K562 (cell line): ENCODE measurements around the gene PRRC2C. TPM values are rescaled to one million over a fixed set of nuclear protein-coding genes. Genes with fewer than 3 reads are reported as not detected.

ENCODE experiments used
- ATAC-seq: fragments of 200-7000 bp; cut with Tn5 transposase; 3 replicates; pipeline ENCODE4 v1.9.1; 2020; ENCODE audit warnings: moderate library complexity
- BruUV-seq: library from RNA; stranded (reverse); fragments of 400-500 nt; replicated peaks from 2 replicates; lab custom pipeline; 2021; lab: Mats Ljungman, UMichigan
- CTCF ChIA-PET: fragments of 300-600 bp; formaldehyde crosslinking; extraction: SDS; loops from one replicate; lab custom pipeline; 2021; ENCODE audit warnings: low intra/inter-chr PET ratio; lab: Yijun Ruan, JAX
- POLR2A ChIA-PET: fragments of 300-600, 350-650 bp; sonication (Branson Sonifier 250); formaldehyde crosslinking; extraction: SDS; loops from one replicate; lab custom pipeline; 2021; ENCODE audit warnings: antibody characterized with exemption, inconsistent platforms; lab: Yijun Ruan, JAX
- DNase-seq, 4 experiments: peaks; one replicate each; pipeline versions ENCODE4 v3.0.0 to v3.0.0-alpha.2; 2011 to 2018; ENCODE audit warnings: low spot score in 3 of 4, mixed read lengths in 3 of 4; ENCODE audit errors: extremely low read depth in 1 of 4
- FAIRE-seq: peaks from 2 replicates; lab custom pipeline; 2011; peaks lifted over from hg19 to GRCh38; lab: Jason Lieb, UNC
- H2AFZ ChIP-seq: 2 replicates; pipeline ENCODE4 v1.6.0; 2011; ENCODE audit warnings: low read depth, low read length, control low read depth, inconsistent platforms
- H3K27ac ChIP-seq: fragments of 200-600 bp; 3 replicates; pipeline ENCODE4 v1.8.0; 2011; ENCODE audit warnings: low read depth, mild to moderate bottlenecking, control low read depth, inconsistent platforms, low read length, moderate library complexity, mixed read lengths; ENCODE audit errors: extremely low read depth
- H3K27me3 ChIP-seq, 2 experiments: fragments of 300-600 bp in 1 of 2; 2 replicates in 1 of 2; 3 replicates in 1 of 2; pipeline versions ENCODE4 v1.6.0 to v1.8.0; 2011; ENCODE audit warnings: inconsistent platforms in 2 of 2, low read length in 2 of 2, mild to moderate bottlenecking in 1 of 2, mixed read lengths in 1 of 2, moderate library complexity in 1 of 2; ENCODE audit not compliant: control insufficient read depth in 2 of 2, insufficient read depth in 2 of 2
- H3K36me3 ChIP-seq: fragments of 300-600 bp; 3 replicates; pipeline ENCODE4 v1.8.0; 2011; ENCODE audit warnings: mild to moderate bottlenecking, low read length, inconsistent platforms; ENCODE audit not compliant: control insufficient read depth, insufficient read depth
- H3K4me1 ChIP-seq, 2 experiments: fragments of 200-600 bp in 1 of 2; replicated peaks in 1 of 2; 2 replicates in 1 of 2; 3 replicates in 1 of 2; pipeline versions ENCODE4 v1.5.1 to v1.8.0; 2011; ENCODE audit warnings: inconsistent platforms in 2 of 2, low read length in 2 of 2, mild to moderate bottlenecking in 1 of 2, mixed read lengths in 1 of 2, moderate library complexity in 1 of 2; ENCODE audit not compliant: control insufficient read depth in 2 of 2, insufficient read depth in 2 of 2
- H3K4me2 ChIP-seq: 2 replicates; pipeline ENCODE4 v1.6.1; 2011; ENCODE audit warnings: low read length, control low read depth, inconsistent platforms, mixed read lengths; ENCODE audit not compliant: insufficient read depth
- H3K4me3 ChIP-seq: fragments of 200-600 bp; sonication (generic), shearing (Covaris generic); 2 replicates; pipeline ENCODE4 v1.5.1; 2016; ENCODE audit warnings: control low read depth, inconsistent platforms
- H3K79me2 ChIP-seq: fragments of 200-600 bp; 3 replicates; pipeline ENCODE4 v1.8.0; 2011; ENCODE audit warnings: low read length, inconsistent platforms; ENCODE audit not compliant: control insufficient read depth, insufficient read depth
- H3K9ac ChIP-seq, 2 experiments: 2 replicates each; pipeline versions ENCODE4 v1.6.0 to v1.6.1; 2011; ENCODE audit warnings: low read depth in 2 of 2, low read length in 2 of 2, control low read depth in 1 of 2, inconsistent platforms in 1 of 2, mild to moderate bottlenecking in 1 of 2, mixed read lengths in 1 of 2; ENCODE audit not compliant: insufficient read depth in 1 of 2
- H3K9me1 ChIP-seq: one replicate; pipeline ENCODE4 v1.6.0; 2011; ENCODE audit warnings: inconsistent platforms, mild to moderate bottlenecking, low read length, moderate library complexity; ENCODE audit not compliant: control insufficient read depth, insufficient read depth
- H3K9me3 ChIP-seq: replicated peaks from 2 replicates; pipeline ENCODE4 v1.5.1; 2011; ENCODE audit warnings: low read depth, low read length, inconsistent platforms; ENCODE audit not compliant: control insufficient read depth, insufficient read depth
- H4K20me1 ChIP-seq: replicated peaks from 2 replicates; pipeline ENCODE4 v1.6.1; 2011; ENCODE audit warnings: low read length, inconsistent platforms, mixed read lengths; ENCODE audit not compliant: control insufficient read depth, insufficient read depth
- PHF8 ChIP-seq: fragments of 200-600 bp; sonication (generic); IDR thresholded peaks from 2 replicates; pipeline ENCODE4 v1.6.1; 2012; ENCODE audit warnings: mixed run types, mild to moderate bottlenecking, inconsistent platforms, low read length, moderate library complexity, borderline replicate concordance
- TFAM ChIP-seq: fragments of 250-450 bp; sonication (Bioruptor Pico); conservative IDR thresholded peaks from 2 replicates; pipeline ENCODE4 v1.5.0; 2021; ENCODE audit warnings: mild to moderate bottlenecking, moderate library complexity
- TSHZ1 ChIP-seq: fragments of 250-450 bp; sonication (Bioruptor Pico); IDR thresholded peaks from 2 replicates; pipeline ENCODE4 v1.4.0; 2020; ENCODE audit warnings: mild to moderate bottlenecking, moderate library complexity
- ZNF79 ChIP-seq: fragments of 250-450 bp; sonication (Bioruptor Pico); IDR thresholded peaks from 2 replicates; pipeline ENCODE4 v1.4.0; 2020; ENCODE audit warnings: low read depth, mild to moderate bottlenecking, moderate library complexity
- WGBS: fragments of 100-300 bp; shearing (Covaris generic); methylation state at CpG from one replicate; pipeline ENCODE4 v1.1.6; 2016; ENCODE audit warnings: low coverage, mixed read lengths; ENCODE audit not compliant: insufficient coverage; ENCODE audit errors: missing lambda C conversion rate; 5-methylcytosine and 5-hydroxymethylcytosine counted together
- in situ Hi-C: fragments of 300-500 bp; cut with MboI; formaldehyde crosslinking; loops from 4 replicates; pipeline ENCODE4 v1.15.0; 2018; ENCODE audit warnings: inconsistent platforms, mixed read lengths
- intact Hi-C: fragments of 100-400 bp; cut with micrococcal nuclease; formaldehyde crosslinking; loops from 2 replicates; pipeline ENCODE4 v1.14.2; 2022
- polyA plus RNA-seq, 8 experiments: library from polyadenylated mRNA; depleted of rRNA in 4 of 8; stranded (reverse) in 5 of 8; unstranded in 3 of 8; fragments of >200 nt; fragmentation: Nextera tagmentation in 2 of 8; fragmentation: Illumina TruSeq in 1 of 8; extraction: Ambion mirVana in 2 of 8; extraction: Trizol in 1 of 8; gene quantifications; 2 replicates each; pipeline versions ENCODE4 v1.2.1 to v1.2.3, GENCODE V29; 2011 to 2014; ENCODE audit warnings: inconsistent platforms in 1 of 8, missing spikeins in 1 of 8
- total RNA-seq, 7 experiments: library from RNA; depleted of rRNA in 6 of 7; stranded (reverse); fragments of >200 nt in 6 of 7; fragmentation: Illumina TruSeq in 2 of 7; extraction: Trizol in 2 of 7; gene quantifications; 2 replicates each; pipeline versions ENCODE4 v1.2.1 to v1.2.3, GENCODE V29; 2011 to 2021; ENCODE audit warnings: low replicate concordance in 1 of 7

The PRRC2C gene
- total and polyA plus RNA-seq, 9 of the 15 experiments (the other 6 are each of a cell fraction or from before 2014, with no cell fraction given) = 61.9 to 237 (median 105) TPM

DNA sequence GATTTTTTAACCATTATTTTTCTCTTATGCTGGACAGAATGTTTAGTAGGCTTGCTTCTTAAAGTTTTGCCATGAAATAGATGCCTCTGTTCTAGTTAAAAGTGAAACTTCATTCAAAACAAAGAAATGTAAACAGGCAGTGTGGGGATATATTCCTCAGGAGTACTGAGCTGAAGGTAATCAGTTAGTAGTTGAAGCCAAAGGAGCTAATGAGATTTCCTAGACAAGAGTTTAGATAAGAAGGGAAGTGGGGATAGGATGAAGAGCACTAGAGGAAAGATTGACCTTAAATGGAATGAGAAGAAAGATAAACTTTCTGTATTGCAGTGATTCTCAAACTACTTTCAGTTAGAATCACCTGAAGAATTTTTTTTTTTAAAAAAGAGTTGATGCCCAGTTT, 23.9 kb downstream of the PRRC2C start (continued):
- no peak for TF ChIP-seq TSHZ1 (CRISPR knock-in tag)
- TF ChIP-seq, all 486 proteins: peak for 0

DNA sequence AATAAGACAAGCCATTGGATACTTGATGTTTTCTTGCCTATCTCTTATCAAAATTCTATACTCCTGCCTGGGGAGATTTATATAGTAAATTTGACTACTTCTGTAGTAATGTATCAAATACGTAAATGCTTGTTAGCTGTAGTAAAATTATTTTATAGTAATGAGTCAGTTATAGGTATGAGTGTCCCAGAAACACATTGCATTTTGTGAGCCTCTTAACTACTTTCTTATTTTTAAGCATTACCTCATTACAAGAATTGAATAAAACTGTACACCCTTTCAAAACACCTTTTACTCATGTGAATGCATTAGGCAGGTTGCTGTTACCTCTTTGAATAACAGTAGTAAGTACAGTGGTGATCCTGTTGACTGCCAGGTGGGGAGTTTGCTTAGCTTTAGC, 28.4 kb downstream of the PRRC2C start:
- POLR2A ChIA-PET = interaction anchor here (0.8 to 1.2 kb wide), 3 partner anchors 10 to 15 kb away, joined by 3 to 4 read pairs (median 3); no protein-coding TSS in a partner anchor
- FAIRE-seq (no peak), DNase-seq (no peak), ATAC-seq (no peak)
- WGBS = 0% methylated on average over 1 of the region's 1 CpG
- H3K27ac ChIP-seq = no peak overlapping the region
- in situ Hi-C loops (no loop called here), intact Hi-C loops (no loop called here)
- CTCF ChIA-PET = no interaction called here
- BruUV-seq = no TSS peak
- peaks cover 65% of the 10 kb centered on the region for H3K79me2 ChIP-seq
- H3K36me3 ChIP-seq = peaks cover 64% of the 10 kb centered on the region
- no peak overlapping the region for H2AFZ ChIP-seq
- H3K4me2 ChIP-seq = no peak overlapping the region
- no peak for TF ChIP-seq ZNF79
- no peak for TF ChIP-seq PHF8
- TF ChIP-seq TFAM (CRISPR knock-in tag) = no peak
- H3K9me1 ChIP-seq = no peaks in the 10 kb centered on the region
- no peaks in the 10 kb centered on the region for H3K27me3 ChIP-seq
- H3K9ac ChIP-seq = no peak overlapping the region
- H3K4me1 ChIP-seq = peaks cover 0 to 3% of the 10 kb centered on the region in 2 experiments; a peak in 1 of 5 replicates
- no peaks in the 10 kb centered on the region for H3K9me3 ChIP-seq
- no peak overlapping the region for H3K4me3 ChIP-seq
- H4K20me1 ChIP-seq = no peaks in the 10 kb centered on the region; the same call in 1 of the 2 replicates
